HEK293 (cell line): ENCODE data around the gene SP9.
A peak's percentile ranks its signal among the peaks of the same experiment; 100 is the strongest.

Source experiments
- CTCF ChIA-PET: fragments of 350-600 bp; formaldehyde crosslinking; extraction: SDS; loops from one replicate; lab custom pipeline; 2021; ENCODE audit warnings: antibody characterized with exemption; lab: Yijun Ruan, JAX
- POLR2A ChIA-PET: fragments of 300-600 bp; formaldehyde crosslinking; extraction: SDS; loops from one replicate; lab custom pipeline; 2020; ENCODE audit warnings: antibody characterized with exemption, inconsistent platforms; lab: Yijun Ruan, JAX
- H3K27ac ChIP-seq: fragments of 200-500 bp; sonication (Bioruptor generic); 2 replicates; pipeline ENCODE4 v1.5.1; 2014; ENCODE audit warnings: low read depth, low read length, control low read depth, inconsistent platforms; ENCODE audit errors: extremely low read depth
- H3K36me3 ChIP-seq, 2 experiments: fragments of 200-500 bp in 1 of 2; sonication (Bioruptor generic) in 1 of 2; 1 replicate in 1 of 2; 2 replicates in 1 of 2; pipeline ENCODE4 v1.5.1; 2014 to 2017; ENCODE audit warnings: inconsistent platforms in 2 of 2, low read length in 2 of 2; ENCODE audit not compliant: control insufficient read depth in 2 of 2, insufficient read depth in 1 of 2
- H3K4me1 ChIP-seq: fragments of 200-500 bp; sonication (Bioruptor generic); 2 replicates; pipeline ENCODE4 v1.5.1; 2014; ENCODE audit warnings: mild to moderate bottlenecking, low read length, inconsistent platforms; ENCODE audit not compliant: control insufficient read depth, insufficient read depth
- H3K4me3 ChIP-seq: 2 replicates; pipeline ENCODE4 v1.5.1; 2011; ENCODE audit warnings: low read depth, mild to moderate bottlenecking, control low read depth, low read length, moderate library complexity
- H3K9me3 ChIP-seq: fragments of 200-500 bp; sonication (Bioruptor generic); 2 replicates; pipeline ENCODE4 v1.5.1; 2014; ENCODE audit warnings: low read depth, low read length, inconsistent platforms; ENCODE audit not compliant: control insufficient read depth, insufficient read depth
- BCL11A ChIP-seq: fragments of 450-650 bp; formaldehyde crosslinking; IDR thresholded peaks from 2 replicates; pipeline ENCODE4 v1.5.1; 2016; ENCODE audit warnings: low read depth, missing biosample characterization, missing genetic modification characterization
- PRDM1 ChIP-seq: fragments of 450-650 bp; formaldehyde crosslinking; IDR thresholded peaks from 2 replicates; pipeline ENCODE4; 2016; ENCODE audit warnings: missing biosample characterization, missing genetic modification characterization
- PRDM6 ChIP-seq: fragments of 450-650 bp; formaldehyde crosslinking; IDR thresholded peaks from 2 replicates; pipeline ENCODE4 v1.5.1; 2017; ENCODE audit warnings: missing biosample characterization, missing genetic modification characterization
- SETDB1 ChIP-seq: IDR thresholded peaks from one replicate; pipeline ENCODE4 v1.6.1; 2017; ENCODE audit warnings: mild to moderate bottlenecking, low read length, moderate library complexity, mixed read lengths; ENCODE audit not compliant: insufficient read length
- SP7 ChIP-seq: fragments of 450-650 bp; formaldehyde crosslinking; IDR thresholded peaks from 2 replicates; pipeline ENCODE4 v1.5.1; 2016; ENCODE audit warnings: missing biosample characterization, missing genetic modification characterization
- ZNF184 ChIP-seq: fragments of 450-650 bp; IDR thresholded peaks from 2 replicates; pipeline ENCODE4 v1.5.1; 2018; ENCODE audit warnings: missing biosample characterization, mild to moderate bottlenecking, missing genetic modification characterization
- ZNF202 ChIP-seq: fragments of 450-650 bp; formaldehyde crosslinking; IDR thresholded peaks from 2 replicates; pipeline ENCODE4 v1.5.1; 2016; ENCODE audit warnings: missing biosample characterization, missing genetic modification characterization, borderline replicate concordance
- ZNF221 ChIP-seq: fragments of 450-650 bp; formaldehyde crosslinking; IDR thresholded peaks from 2 replicates; pipeline ENCODE4 v1.5.1; 2017; ENCODE audit warnings: missing biosample characterization, missing genetic modification characterization, borderline replicate concordance
- ZNF302 ChIP-seq: fragments of 450-650 bp; formaldehyde crosslinking; IDR thresholded peaks from 2 replicates; pipeline ENCODE4 v1.5.1; 2016; ENCODE audit warnings: missing biosample characterization, missing genetic modification characterization, low read depth
- ZNF560 ChIP-seq: fragments of 450-650 bp; formaldehyde crosslinking; IDR thresholded peaks from 2 replicates; pipeline ENCODE4 v1.5.1; 2017; ENCODE audit warnings: missing biosample characterization, missing genetic modification characterization, borderline replicate concordance
- ZSCAN16 ChIP-seq: fragments of 450-650 bp; formaldehyde crosslinking; IDR thresholded peaks from 2 replicates; pipeline ENCODE4 v1.5.1; 2016; ENCODE audit warnings: missing biosample characterization, missing genetic modification characterization
- TF ChIP-seq, protein P1 (sequence below): fragments of 450-650 bp; IDR thresholded peaks from 2 replicates; pipeline ENCODE4 v1.5.1; 2018; ENCODE audit warnings: missing biosample characterization, mild to moderate bottlenecking, missing genetic modification characterization
- TF ChIP-seq, protein P2 (sequence below): fragments of 450-650 bp; formaldehyde crosslinking; IDR thresholded peaks from 2 replicates; pipeline ENCODE4 v1.5.1; 2016; ENCODE audit warnings: missing biosample characterization, missing genetic modification characterization
- TF ChIP-seq, protein P3 (sequence below): fragments of 450-650 bp; IDR thresholded peaks from 2 replicates; pipeline ENCODE4 v1.5.1; 2018; ENCODE audit warnings: missing biosample characterization, missing genetic modification characterization

Gene SP9

DNA sequence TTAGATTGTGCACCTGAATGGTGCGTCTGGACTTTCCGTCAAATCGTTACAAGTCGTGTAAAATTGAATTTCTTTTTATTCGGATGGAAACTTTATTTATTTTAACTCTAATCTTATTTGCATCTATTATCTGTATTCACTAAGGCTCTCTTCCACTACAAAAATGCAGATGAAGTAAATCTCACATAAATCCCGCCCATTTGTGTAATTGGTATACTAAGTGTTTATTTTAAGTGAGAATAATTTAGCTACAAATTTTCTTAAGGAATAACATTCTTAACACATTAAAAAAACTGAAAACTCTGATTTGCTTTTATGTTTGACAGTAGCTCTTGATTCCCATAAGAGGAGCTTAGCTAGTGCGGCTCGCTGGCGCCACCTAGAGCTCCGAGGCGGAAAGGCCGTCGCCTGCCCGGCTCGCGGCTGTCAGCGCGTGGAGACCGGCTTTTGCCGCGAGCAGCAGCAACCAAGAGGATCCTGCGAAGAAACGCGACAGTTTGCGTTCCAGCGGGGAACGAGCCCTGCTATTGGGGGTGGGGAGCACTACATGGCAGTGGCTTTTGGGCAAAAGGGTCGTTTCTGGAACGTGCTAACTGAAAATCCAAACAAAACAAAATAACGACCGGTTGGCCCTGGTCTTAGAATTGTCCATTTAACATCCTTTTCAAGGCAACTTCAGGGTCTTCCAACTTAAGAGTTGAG, 6.7 kb downstream of the SP9 start (continued):
- TF ChIP-seq PRDM6 = peak; percentile 71; the same call in 1 of the 2 replicates

- no peak for TF ChIP-seq ZNF184 (tag by site-specific recombination)
- TF ChIP-seq SP7 = no peak
- no peak for TF ChIP-seq ZSCAN16 (tag by site-specific recombination)
- TF ChIP-seq ZNF560 (tag by site-specific recombination) = no peak
- TF ChIP-seq, protein P1, sequence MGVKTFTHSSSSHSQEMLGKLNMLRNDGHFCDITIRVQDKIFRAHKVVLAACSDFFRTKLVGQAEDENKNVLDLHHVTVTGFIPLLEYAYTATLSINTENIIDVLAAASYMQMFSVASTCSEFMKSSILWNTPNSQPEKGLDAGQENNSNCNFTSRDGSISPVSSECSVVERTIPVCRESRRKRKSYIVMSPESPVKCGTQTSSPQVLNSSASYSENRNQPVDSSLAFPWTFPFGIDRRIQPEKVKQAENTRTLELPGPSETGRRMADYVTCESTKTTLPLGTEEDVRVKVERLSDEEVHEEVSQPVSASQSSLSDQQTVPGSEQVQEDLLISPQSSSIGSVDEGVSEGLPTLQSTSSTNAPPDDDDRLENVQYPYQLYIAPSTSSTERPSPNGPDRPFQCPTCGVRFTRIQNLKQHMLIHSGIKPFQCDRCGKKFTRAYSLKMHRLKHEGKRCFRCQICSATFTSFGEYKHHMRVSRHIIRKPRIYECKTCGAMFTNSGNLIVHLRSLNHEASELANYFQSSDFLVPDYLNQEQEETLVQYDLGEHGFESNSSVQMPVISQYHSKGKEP (tag by site-specific recombination) = no peak
- no peak for TF ChIP-seq ZNF202 (tag by site-specific recombination)
- ChIA-PET CTCF (interaction anchor here (0.8 to 2.1 kb wide), 18 partner anchors 8 to 1132 kb away, joined by 3 to 15 read pairs (median 4); no protein-coding TSS in a partner anchor), POLR2A (interaction anchor here (0.7 to 1.0 kb wide), 3 partner anchors 17 to 402 kb away, joined by 3 to 5 read pairs (median 3); partner anchors contain the start of gene OLA1)
- no peaks in the 10 kb centered on the region for H3K36me3 ChIP-seq
- H3K4me1 ChIP-seq = no peaks in the 10 kb centered on the region
- H3K9me3 ChIP-seq = no peaks in the 10 kb centered on the region
- H3K27ac ChIP-seq = no peak overlapping the region
- no peak overlapping the region for H3K4me3 ChIP-seq
Measured at GRCh38 chr2:174341995-174342685, 7.4 kb downstream of the SP9 start.

GRCh38 chr2:174342686-174343342, 8.1 kb downstream of the SP9 start:
- H3K36me3 ChIP-seq = peaks cover 0 to 4% of the 10 kb centered on the region in 2 experiments; a peak in 1 of 3 replicates
- POLR2A ChIA-PET = no interaction called here
- H3K9me3 ChIP-seq = no peaks in the 10 kb centered on the region
- H3K4me1 ChIP-seq = no peaks in the 10 kb centered on the region
- H3K27ac ChIP-seq = no peak overlapping the region
- CTCF ChIA-PET = no interaction called here
- no peak for TF ChIP-seq ZNF302 (tag by site-specific recombination)
- no peak for TF ChIP-seq BCL11A
- TF ChIP-seq ZNF221 (tag by site-specific recombination) = no peak
- TF ChIP-seq, protein P2, sequence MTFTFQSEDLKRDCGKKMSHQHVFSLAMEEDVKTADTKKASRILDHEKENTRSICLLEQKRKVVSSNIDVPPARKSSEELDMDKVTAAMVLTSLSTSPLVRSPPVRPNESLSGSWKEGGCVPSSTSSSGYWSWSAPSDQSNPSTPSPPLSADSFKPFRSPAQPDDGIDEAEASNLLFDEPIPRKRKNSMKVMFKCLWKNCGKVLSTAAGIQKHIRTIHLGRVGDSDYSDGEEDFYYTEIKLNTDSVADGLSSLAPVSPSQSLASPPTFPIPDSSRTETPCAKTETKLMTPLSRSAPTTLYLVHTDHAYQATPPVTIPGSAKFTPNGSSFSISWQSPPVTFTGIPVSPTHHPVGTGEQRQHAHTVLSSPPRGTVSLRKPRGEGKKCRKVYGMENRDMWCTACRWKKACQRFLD (tag by site-specific recombination) = no peak
- TF ChIP-seq, protein P3, sequence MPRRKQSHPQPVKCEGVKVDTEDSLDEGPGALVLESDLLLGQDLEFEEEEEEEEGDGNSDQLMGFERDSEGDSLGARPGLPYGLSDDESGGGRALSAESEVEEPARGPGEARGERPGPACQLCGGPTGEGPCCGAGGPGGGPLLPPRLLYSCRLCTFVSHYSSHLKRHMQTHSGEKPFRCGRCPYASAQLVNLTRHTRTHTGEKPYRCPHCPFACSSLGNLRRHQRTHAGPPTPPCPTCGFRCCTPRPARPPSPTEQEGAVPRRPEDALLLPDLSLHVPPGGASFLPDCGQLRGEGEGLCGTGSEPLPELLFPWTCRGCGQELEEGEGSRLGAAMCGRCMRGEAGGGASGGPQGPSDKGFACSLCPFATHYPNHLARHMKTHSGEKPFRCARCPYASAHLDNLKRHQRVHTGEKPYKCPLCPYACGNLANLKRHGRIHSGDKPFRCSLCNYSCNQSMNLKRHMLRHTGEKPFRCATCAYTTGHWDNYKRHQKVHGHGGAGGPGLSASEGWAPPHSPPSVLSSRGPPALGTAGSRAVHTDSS = no peak
- TF ChIP-seq PRDM1 (tag by site-specific recombination) = no peak
- TF ChIP-seq SETDB1 = no peak
- TF ChIP-seq ZNF184 (tag by site-specific recombination) = no peak
- no peak overlapping the region for H3K4me3 ChIP-seq
